ENCODE results near the gene OSBPL9. TPM values are rescaled to one million over a fixed set of nuclear protein-coding genes. Genes with fewer than 3 reads are reported as not detected.

The OSBPL9 gene
- total and polyA plus RNA-seq, 10 of the 15 experiments (the other 5 are each of a cell fraction or from before 2014, with no cell fraction given), result 25.9 to 156 (median 108) TPM

- TF ChIP-seq PML (IDR thresholded peaks at IDR 0.05; ENCODE audit: low read length), result no peak
- TF ChIP-seq ELK1 (IDR thresholded peaks at IDR 0.05; ENCODE audit: low read depth, low read length), result no peak
- no peak for TF ChIP-seq SKIL (IDR thresholded peaks at IDR 0.05; ENCODE audit: low read depth, poor library complexity, severe bottlenecking)
- TF ChIP-seq ATF7 (IDR thresholded peaks at IDR 0.05; ENCODE audit: low read depth), result peak; percentile 92
- TF ChIP-seq POU2F2 (IDR thresholded peaks at IDR 0.05; ENCODE audit: borderline replicate concordance, low read depth, low read length), result peak; percentile 67; the same call in 2 of the 3 replicates
- TF ChIP-seq SMARCA5 (IDR thresholded peaks at IDR 0.05), result no peak
- TF ChIP-seq POLR2AphosphoS5 (IDR thresholded peaks at IDR 0.05; ENCODE audit: low read length), result peak; percentile 79; the same call in 1 of the 2 replicates
- peak; percentile 78 for TF ChIP-seq NKRF (conservative IDR thresholded peaks at IDR 0.05)
- TF ChIP-seq BMI1 (IDR thresholded peaks at IDR 0.05; ENCODE audit: borderline replicate concordance), result no peak
- TF ChIP-seq TAF1 (IDR thresholded peaks at IDR 0.05; ENCODE audit: borderline replicate concordance, low read depth, low read length), result peak; percentile 64; the same call in 1 of the 2 replicates
- no peak for TF ChIP-seq MTA2 (IDR thresholded peaks at IDR 0.05; ENCODE audit: low read depth)
- TF ChIP-seq FOXK2 (IDR thresholded peaks at IDR 0.05), result no peak
- TF ChIP-seq SUZ12 (IDR thresholded peaks at IDR 0.05; ENCODE audit: unreplicated experiment), result no peak
- TF ChIP-seq NFYB (IDR thresholded peaks at IDR 0.05; ENCODE audit: insufficient read depth, low read depth, low read length), result no peak
- no peak for TF ChIP-seq RAD51 (IDR thresholded peaks at IDR 0.05)
- TF ChIP-seq HCFC1 (IDR thresholded peaks at IDR 0.05; ENCODE audit: low read length), result peak; percentile 23; the same call in 1 of the 2 replicates
- 0 out of 2 replicates have a peak, but pooled peaks have one; percentile 41 for TF ChIP-seq ZNF687 (IDR thresholded peaks at IDR 0.05)
- TF ChIP-seq E2F4 (IDR thresholded peaks at IDR 0.05; ENCODE audit: low read depth, low read length), result no peak
Measured at GRCh38 chr1:51616903-51617708, at the start of gene OSBPL9 (continued).
